IMR-90 (cell line): ENCODE data around the gene ERBB4.

Experiments used
- BHLHE40 ChIP-seq: fragments of 150-350 bp; IDR thresholded peaks from 2 replicates; pipeline ENCODE4 v1.6.1; 2016; ENCODE audit warnings: mild to moderate bottlenecking, low read depth, low read length
- CEBPB ChIP-seq: IDR thresholded peaks from 2 replicates; pipeline ENCODE4 v1.6.1; 2012; ENCODE audit warnings: low read depth, low read length, improper control_type of control experiment
- CHD1 ChIP-seq: IDR thresholded peaks from 2 replicates; pipeline ENCODE4 v1.6.1; 2012; ENCODE audit warnings: low read depth, low read length, improper control_type of control experiment
- POLR2A ChIP-seq: IDR thresholded peaks from 2 replicates; pipeline ENCODE4 v1.6.1; 2012; ENCODE audit warnings: mild to moderate bottlenecking, low read depth, low read length
- TF ChIP-seq, protein P1 (sequence below): conservative IDR thresholded peaks from 2 replicates; pipeline ENCODE4 v1.5.1; 2012; ENCODE audit warnings: mild to moderate bottlenecking, low read depth, low read length, improper control_type of control experiment
- TF ChIP-seq, protein P2 (sequence below): fragments of 150-350 bp; IDR thresholded peaks from 2 replicates; pipeline ENCODE4 v1.6.1; 2016; ENCODE audit warnings: low read depth, mild to moderate bottlenecking, low read length, moderate library complexity, borderline replicate concordance

- TF ChIP-seq, protein P1, sequence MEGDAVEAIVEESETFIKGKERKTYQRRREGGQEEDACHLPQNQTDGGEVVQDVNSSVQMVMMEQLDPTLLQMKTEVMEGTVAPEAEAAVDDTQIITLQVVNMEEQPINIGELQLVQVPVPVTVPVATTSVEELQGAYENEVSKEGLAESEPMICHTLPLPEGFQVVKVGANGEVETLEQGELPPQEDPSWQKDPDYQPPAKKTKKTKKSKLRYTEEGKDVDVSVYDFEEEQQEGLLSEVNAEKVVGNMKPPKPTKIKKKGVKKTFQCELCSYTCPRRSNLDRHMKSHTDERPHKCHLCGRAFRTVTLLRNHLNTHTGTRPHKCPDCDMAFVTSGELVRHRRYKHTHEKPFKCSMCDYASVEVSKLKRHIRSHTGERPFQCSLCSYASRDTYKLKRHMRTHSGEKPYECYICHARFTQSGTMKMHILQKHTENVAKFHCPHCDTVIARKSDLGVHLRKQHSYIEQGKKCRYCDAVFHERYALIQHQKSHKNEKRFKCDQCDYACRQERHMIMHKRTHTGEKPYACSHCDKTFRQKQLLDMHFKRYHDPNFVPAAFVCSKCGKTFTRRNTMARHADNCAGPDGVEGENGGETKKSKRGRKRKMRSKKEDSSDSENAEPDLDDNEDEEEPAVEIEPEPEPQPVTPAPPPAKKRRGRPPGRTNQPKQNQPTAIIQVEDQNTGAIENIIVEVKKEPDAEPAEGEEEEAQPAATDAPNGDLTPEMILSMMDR = no peak
- TF ChIP-seq, protein P2, sequence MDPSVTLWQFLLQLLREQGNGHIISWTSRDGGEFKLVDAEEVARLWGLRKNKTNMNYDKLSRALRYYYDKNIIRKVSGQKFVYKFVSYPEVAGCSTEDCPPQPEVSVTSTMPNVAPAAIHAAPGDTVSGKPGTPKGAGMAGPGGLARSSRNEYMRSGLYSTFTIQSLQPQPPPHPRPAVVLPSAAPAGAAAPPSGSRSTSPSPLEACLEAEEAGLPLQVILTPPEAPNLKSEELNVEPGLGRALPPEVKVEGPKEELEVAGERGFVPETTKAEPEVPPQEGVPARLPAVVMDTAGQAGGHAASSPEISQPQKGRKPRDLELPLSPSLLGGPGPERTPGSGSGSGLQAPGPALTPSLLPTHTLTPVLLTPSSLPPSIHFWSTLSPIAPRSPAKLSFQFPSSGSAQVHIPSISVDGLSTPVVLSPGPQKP = no peak
- TF ChIP-seq CHD1 (no peak), BHLHE40 (no peak), CEBPB (no peak), POLR2A (no peak)
Measured at GRCh38 chr2:211367293-211367692, 1171.3 kb downstream of the ERBB4 start.
